AG04449 (cell line): Measurements from ENCODE around the gene DLG4.

Experiments
- CTCF ChIA-PET: fragments of 350-600 bp; formaldehyde crosslinking; extraction: SDS; loops from one replicate; lab custom pipeline; 2021; ENCODE audit warnings: antibody characterized with exemption; lab: Yijun Ruan, JAX
- POLR2A ChIA-PET: fragments of 400-600, 350-600 bp; formaldehyde crosslinking; extraction: SDS; loops from one replicate; lab custom pipeline; 2020; ENCODE audit warnings: antibody characterized with exemption, inconsistent platforms; lab: Yijun Ruan, JAX
- DNase-seq: peaks from one replicate; pipeline ENCODE4 v3.0.0-alpha.2; 2010; ENCODE audit warnings: low read depth, low spot score
- H3K4me3 ChIP-seq: 2 replicates; pipeline ENCODE4 v1.5.1; 2011; ENCODE audit warnings: low read depth, mild to moderate bottlenecking, control low read depth, low read length
- TF ChIP-seq, protein P1 (sequence below): IDR thresholded peaks from one replicate; pipeline ENCODE4 v1.5.1; 2011; ENCODE audit warnings: mild to moderate bottlenecking, moderate library complexity, low read length, control low read depth, inconsistent platforms; ENCODE audit not compliant: insufficient read depth; ENCODE audit errors: missing control alignments

The DLG4 gene

DNA sequence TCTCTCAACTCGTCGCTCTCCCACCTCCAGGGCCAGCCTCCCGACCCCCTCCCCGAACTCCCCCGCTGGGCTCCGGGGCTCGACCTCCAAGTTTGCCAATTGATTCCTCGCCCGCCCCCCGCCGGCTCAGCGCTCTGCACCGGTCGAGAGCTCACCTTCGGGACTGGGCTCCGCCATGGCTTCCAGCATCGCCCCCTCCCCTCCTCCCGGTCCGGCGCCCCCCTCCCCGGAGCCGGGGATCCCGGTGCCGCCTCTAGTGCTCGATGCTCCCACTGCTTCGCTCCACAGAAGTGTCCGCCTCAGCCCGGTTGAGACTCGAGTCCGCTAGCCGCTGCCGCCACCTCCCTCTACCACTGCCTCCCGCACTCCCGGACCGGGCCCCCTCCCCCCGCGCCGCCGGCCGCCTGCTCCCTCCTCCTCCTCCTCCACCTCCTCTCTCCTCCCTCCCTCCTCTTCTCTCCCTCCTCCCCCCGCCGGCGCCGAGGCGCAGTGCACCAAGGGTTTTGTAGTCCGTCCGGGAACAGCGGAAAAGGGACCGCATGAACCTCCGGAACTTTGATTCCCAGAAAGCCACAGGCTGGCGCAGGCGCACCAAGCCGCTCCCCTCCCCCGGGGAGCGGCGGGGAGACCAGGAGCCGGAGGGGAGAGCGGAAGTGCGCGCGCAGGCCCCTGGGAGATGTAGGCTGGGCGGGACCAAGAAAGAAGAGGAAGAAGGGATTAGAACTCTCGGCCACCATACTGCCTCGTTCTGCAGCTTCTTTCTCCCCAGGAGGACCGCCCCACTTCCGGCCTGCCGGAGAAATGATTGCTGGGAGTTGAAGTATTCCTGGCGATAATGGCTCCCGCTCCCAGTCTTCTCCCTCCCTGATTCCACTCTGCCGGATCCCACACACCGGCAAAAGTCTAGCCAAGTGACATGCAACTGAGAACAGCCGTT is 19.7 kb upstream of the DLG4 start, which contains the start of gene PHF23:
PHF23 (minus strand) TSS at position 367 of the 937 bp plus-strand sequence; CDS start at position 189, 178 bp downstream.
- DNase-seq = peak; percentile 95
- POLR2A ChIA-PET = interaction anchor here (0.6 to 3.1 kb wide), 4 partner anchors 12 to 54 kb away, joined by 3 to 23 read pairs (median 5); partner anchors contain the start of genes ACADVL, CTDNEP1, DLG4 and ELP5
- H3K4me3 ChIP-seq = peak within 1 kb of the TSS; percentile 96
- TF ChIP-seq, protein P1, sequence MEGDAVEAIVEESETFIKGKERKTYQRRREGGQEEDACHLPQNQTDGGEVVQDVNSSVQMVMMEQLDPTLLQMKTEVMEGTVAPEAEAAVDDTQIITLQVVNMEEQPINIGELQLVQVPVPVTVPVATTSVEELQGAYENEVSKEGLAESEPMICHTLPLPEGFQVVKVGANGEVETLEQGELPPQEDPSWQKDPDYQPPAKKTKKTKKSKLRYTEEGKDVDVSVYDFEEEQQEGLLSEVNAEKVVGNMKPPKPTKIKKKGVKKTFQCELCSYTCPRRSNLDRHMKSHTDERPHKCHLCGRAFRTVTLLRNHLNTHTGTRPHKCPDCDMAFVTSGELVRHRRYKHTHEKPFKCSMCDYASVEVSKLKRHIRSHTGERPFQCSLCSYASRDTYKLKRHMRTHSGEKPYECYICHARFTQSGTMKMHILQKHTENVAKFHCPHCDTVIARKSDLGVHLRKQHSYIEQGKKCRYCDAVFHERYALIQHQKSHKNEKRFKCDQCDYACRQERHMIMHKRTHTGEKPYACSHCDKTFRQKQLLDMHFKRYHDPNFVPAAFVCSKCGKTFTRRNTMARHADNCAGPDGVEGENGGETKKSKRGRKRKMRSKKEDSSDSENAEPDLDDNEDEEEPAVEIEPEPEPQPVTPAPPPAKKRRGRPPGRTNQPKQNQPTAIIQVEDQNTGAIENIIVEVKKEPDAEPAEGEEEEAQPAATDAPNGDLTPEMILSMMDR = no peak
- CTCF ChIA-PET = interaction anchor here (0.7 to 1.2 kb wide), 4 partner anchors 40 to 489 kb away, joined by 3 to 5 read pairs (median 3); no protein-coding TSS in a partner anchor

DNA sequence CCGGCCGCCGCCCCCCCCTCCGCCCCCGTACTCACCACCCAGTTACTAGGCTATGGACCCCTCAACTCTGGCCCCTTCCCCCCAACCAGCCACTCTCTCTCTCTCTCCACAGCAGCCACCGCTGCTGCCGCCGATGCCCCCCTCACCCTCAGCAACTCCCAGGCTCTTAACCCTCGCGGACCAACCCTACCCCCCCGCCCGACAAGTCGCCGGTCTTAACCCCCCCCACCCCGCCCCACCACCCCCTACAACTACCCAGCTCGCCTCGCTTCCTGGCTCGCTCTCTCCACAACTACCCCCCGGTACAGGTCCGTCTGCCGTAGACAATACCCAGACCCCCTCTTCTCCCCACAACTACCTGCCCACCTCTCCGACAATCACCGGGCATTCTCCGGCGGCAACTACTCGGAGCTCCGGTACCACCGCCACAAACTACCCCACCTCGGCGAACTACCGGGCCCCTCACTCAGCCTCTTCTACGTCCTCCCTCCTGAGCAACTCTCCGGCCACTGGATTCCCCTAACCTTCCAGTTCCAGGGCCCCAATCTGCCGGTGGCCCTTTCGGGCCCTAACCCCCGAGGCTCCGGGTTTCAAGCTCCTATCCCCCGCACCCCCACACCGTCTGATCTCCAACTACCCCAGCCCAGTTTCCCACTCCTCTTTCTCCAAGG is 18.9 kb upstream of the DLG4 start:
- POLR2A ChIA-PET = interaction anchor here (0.6 to 3.1 kb wide), 3 partner anchors 16 to 203 kb away, joined by 3 to 23 read pairs (median 4); partner anchors contain the start of genes ACADVL, DLG4 and SLC16A13
- TF ChIP-seq, protein P1 = no peak
- no peak for DNase-seq
- H3K4me3 ChIP-seq = peak overlapping the region; percentile 84
- CTCF ChIA-PET = interaction anchor here (0.7 to 1.0 kb wide), 2 partner anchors 58 to 490 kb away, joined by 3 read pairs; no protein-coding TSS in a partner anchor

DNA sequence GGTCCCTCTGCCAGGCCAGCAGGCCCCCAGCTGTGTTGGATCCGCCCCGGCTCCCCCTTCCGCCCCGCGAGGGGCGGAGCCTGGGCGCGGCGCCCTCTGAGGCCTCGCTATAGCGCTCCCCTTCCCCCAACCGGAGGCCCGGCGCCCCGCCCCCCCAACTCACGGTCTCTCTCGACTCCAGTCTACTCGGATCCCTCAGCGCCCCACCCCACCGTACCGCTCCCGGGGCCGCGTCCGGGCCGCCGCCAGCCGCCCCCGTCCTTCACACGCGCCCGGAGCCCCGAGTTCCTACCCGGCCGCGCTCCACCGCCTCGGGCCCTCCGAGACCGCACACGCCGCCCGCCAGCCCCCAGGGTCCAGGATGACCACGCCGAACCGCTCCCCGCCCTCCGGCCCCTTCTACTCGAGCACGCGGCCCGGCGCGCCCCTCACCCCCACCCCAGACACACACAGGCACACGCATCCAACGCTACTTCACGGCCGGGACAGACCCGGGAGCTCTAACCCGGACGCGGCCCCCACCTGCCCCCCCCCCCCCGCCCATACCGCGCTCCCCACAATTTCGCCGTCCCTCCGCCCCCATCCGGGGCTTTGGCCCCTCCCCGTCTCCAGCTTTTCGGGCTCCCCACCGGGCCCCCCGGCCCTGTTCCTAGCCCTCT is 18.3 kb upstream of the DLG4 start:
- peak overlapping the region; percentile 84 for H3K4me3 ChIP-seq
- ChIA-PET CTCF (interaction anchor here (1.0 kb wide), 1 partner anchor 59 kb away, joined by 3 read pairs; no protein-coding TSS in a partner anchor), POLR2A (interaction anchor here (0.6 to 3.1 kb wide), 4 partner anchors 18 to 202 kb away, joined by 3 to 23 read pairs (median 3); partner anchors contain the start of genes ACADVL, DLG4 and SLC16A13)
- DNase-seq = no peak
- TF ChIP-seq, protein P1 = no peak

DNA sequence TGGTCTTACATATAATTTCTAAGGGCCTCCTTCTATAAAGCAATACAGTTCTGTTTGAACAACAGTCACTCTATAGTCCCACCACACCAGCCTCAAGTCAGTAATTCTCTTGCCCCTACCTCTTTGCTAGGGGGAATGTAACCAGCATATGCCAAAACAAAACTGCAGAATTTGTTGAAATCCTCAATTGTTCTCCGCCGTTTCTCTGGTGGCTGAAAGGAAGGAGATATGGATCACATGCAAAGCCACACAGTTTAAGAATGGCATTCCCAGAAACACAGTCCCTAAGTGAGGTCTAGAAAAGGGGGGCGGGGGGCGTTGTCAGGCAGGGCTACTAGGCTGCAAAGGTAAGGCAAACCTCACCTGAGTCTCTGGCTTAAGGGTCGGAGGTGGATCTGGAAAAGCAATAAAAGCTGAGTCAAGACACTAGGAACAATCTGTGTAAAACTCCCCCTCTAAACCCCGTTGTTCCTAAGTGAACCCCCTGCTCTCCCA is 17.7 kb upstream of the DLG4 start:
- DNase-seq = no peak
- ChIA-PET CTCF (interaction anchor here (1.2 to 1.5 kb wide), 2 partner anchors 17 to 191 kb away, joined by 3 read pairs; no protein-coding TSS in a partner anchor), POLR2A (interaction anchor here (0.6 to 3.1 kb wide), 3 partner anchors 17 to 124 kb away, joined by 3 to 23 read pairs (median 3); partner anchors contain the start of genes ACADVL and DLG4)
- TF ChIP-seq, protein P1 = no peak
- H3K4me3 ChIP-seq = peak overlapping the region; percentile 84

DNA sequence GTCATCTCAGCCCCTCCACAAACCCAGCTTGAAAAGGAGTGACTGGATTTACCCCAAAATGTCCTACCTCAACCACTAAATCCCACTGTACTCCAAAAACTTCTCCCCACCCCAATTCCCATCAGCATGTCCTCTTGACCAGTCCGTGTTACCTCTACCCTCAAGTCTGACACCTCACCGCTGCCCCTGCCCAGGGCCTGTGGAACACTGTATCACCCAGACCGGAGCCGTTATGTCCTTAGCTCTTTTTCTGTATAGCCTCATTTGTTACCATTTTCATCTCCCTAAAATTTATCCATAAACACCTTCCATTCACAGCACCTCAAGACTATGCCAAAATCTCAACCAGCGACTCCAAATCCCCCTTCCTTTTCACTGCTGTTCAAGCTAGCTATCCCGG is 17.2 kb upstream of the DLG4 start:
- H3K4me3 ChIP-seq = peak overlapping the region; percentile 84; the same call in 1 of the 2 replicates
- CTCF ChIA-PET = interaction anchor here (1.2 to 1.5 kb wide), 2 partner anchors 16 to 191 kb away, joined by 3 read pairs; no protein-coding TSS in a partner anchor
- DNase-seq = no peak
- TF ChIP-seq, protein P1 = no peak
- POLR2A ChIA-PET = interaction anchor here (0.7 kb wide), 2 partner anchors 16 to 22 kb away, joined by 3 read pairs; no protein-coding TSS in a partner anchor
